Pancreas (tissue), 10 donors: ENCODE measurements around the gene KIF16B. TPM values are rescaled to one million over a fixed set of nuclear protein-coding genes. Genes with fewer than 3 reads are reported as not detected.

Source experiments
- ATAC-seq, 4 donors: fragments of 200-7000 bp; cut with Tn5 transposase; one replicate each; pipeline versions ENCODE4 v1.8.0 to v1.9.1; 2020; ENCODE audit warnings: mild to moderate bottlenecking in 4 of 4, moderate library complexity in 4 of 4
- DNase-seq, 6 donors: peaks; one replicate each; pipeline ENCODE4 v3.0.0-alpha.2; 2020
- FAIRE-seq: peaks from 2 replicates; lab custom pipeline; 2012; peaks lifted over from hg19 to GRCh38; lab: Jason Lieb, UNC
- H3K27ac ChIP-seq, 4 donors: fragments of 200-600 bp; sonication (generic); 1 replicate in 3 of 4; 2 replicates in 1 of 4; pipeline versions ENCODE4 v1.5.0 to v1.8.0; 2020
- H3K27me3 ChIP-seq, 4 donors: fragments of 200-600 bp; one replicate each; pipeline ENCODE4 v1.8.0; 2021
- H3K36me3 ChIP-seq, 3 donors: fragments of 200-600 bp; sonication (generic) in 1 of 3; one replicate each; pipeline versions ENCODE4 v1.5.0 to v1.8.0; 2020 to 2021
- H3K4me1 ChIP-seq, 3 donors: fragments of 200-600 bp; one replicate each; pipeline ENCODE4 v1.8.0; 2021
- H3K4me3 ChIP-seq, 4 donors: fragments of 200-600 bp; sonication (generic) in 2 of 4; one replicate each; pipeline versions ENCODE4 v1.5.0 to v1.8.0; 2020 to 2021
- H3K9me3 ChIP-seq, 4 donors: fragments of 200-600 bp; one replicate each; pipeline ENCODE4 v1.8.0; 2021
- CTCF ChIP-seq, 4 donors: fragments of 200-600 bp; sonication (generic) in 3 of 4; IDR thresholded peaks; one replicate each; pipeline versions ENCODE4 v1.5.0 to v1.8.0; 2021; ENCODE audit warnings: antibody characterized with exemption in 4 of 4
- WGBS, 2 donors: extraction: QIAGEN DNeasy Blood & Tissue Kit; methylation state at CpG; one replicate each; pipeline ENCODE4 v1.1.7; 2013; 5-methylcytosine and 5-hydroxymethylcytosine counted together
- intact Hi-C, 3 donors: fragments of 100-400 bp; cut with DNase I; formaldehyde crosslinking; loops; one replicate each; pipeline versions ENCODE4 v1.11.1 to v1.14.2; 2022
- polyA plus RNA-seq, 2 donors: library from polyadenylated mRNA; stranded (reverse); fragments of 200-250 nt; gene quantifications; one replicate each; pipeline ENCODE4 v1.2.3, GENCODE V29; 2013
- total RNA-seq, 6 donors: library from RNA; stranded (reverse); fragmentation: NEBNext Ultra II Directional in 4 of 6; extraction: Animal tissue kit (Norgen Biotek cat#: 25700) in 4 of 6; gene quantifications; one replicate each; pipeline versions ENCODE4 v1.2.1 to v1.2.4, GENCODE V29; 2021 to 2023
- donor health status: healthy with polysubstance abuse.
- donor health status: DM: no; HTN: no; CAD: no; lungs with moderate emphysema.
- donor health status: DM: no; HTN: no; CAD: no.
- donor health status: control.
- donor health status: control.
- donor health status: Bipolar disorder and iron deficiency.
- donor health status: DM: yes; HTN: yes; CAD: no.
- donor health status: DM: no; HTN: no; CAD: no.
- donor health status: DM: no; HTN: no; CAD: no.
- donor health status: DM: yes; HTN: yes; CAD: no.

Gene KIF16B
- total and polyA plus RNA-seq, 8 donors: 4.4 to 12.2 (median 7.3) TPM

DNA sequence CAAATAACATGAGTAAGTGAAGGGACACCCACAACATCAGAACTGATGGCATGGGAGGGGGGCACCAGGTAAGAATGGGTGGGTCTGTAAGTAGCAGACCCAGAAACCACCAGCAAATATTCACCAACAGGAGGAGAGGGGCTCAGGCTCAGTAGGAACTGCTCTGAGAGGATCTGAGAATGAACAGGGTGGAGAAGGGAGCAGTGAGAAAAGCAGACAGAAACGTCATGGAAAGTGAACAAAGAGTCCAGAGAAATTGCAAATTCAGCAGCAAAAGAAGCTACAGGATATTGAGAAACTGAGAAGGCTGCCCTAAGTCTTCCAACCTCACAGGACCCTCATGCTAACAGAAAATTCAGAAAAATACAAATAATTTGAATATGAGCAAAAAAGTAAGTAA is 121.3 kb downstream of the KIF16B start:
- no peak for DNase-seq
- peak overlapping the region in 1 of 4 donors; percentile 2 for H3K27ac ChIP-seq
- peak in 2 of 4 donors; percentile 37 to 59 for ATAC-seq

DNA sequence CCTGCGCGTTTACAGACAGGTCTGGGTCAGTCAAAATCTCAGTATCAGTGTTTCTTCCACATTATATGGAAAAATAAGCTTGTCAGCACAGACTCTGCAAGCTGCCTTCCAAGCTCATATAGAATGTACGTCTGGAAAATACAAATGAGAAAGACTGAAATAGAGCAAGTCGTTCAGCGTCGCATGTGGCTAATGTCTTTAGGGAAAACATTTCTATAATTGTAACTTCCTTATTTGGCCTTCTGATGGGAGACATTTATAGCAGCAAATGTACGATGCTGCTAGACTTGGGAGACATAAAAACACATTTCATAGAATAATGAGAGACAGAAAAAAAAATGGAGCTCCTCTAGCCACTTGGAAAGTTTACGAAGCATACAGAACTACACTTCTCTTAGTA is 122.2 kb downstream of the KIF16B start:
- intact Hi-C loops: no loop called here
- FAIRE-seq: no peak

More for the DNA sequence above, 121.3 kb downstream of the KIF16B start:
- intact Hi-C loops: no loop called here
- H3K36me3 ChIP-seq: no peaks in the 10 kb centered on the region
- no peaks in the 10 kb centered on the region for H3K4me1 ChIP-seq
- no peak for FAIRE-seq
- H3K27me3 ChIP-seq: no peaks in the 10 kb centered on the region
- 68 to 85% methylated on average over 1 of the region's 1 CpG for WGBS, 2 donors
- no peaks in the 10 kb centered on the region for H3K9me3 ChIP-seq
- no peak overlapping the region for H3K4me3 ChIP-seq
- no peak for TF ChIP-seq CTCF (IDR thresholded peaks at IDR 0.05)

GRCh38 chr20:16446991-16447390 is 126.3 kb downstream of the KIF16B start:
- TF ChIP-seq CTCF (IDR thresholded peaks at IDR 0.05): no peak
- Histone ChIP-seq H3K9me3 (no peaks in the 10 kb centered on the region), H3K36me3 (no peaks in the 10 kb centered on the region), H3K27me3 (no peaks in the 10 kb centered on the region), H3K4me3 (no peak overlapping the region), H3K27ac (no peak overlapping the region), H3K4me1 (no peaks in the 10 kb centered on the region)
- WGBS, 2 donors: 91 to 95% methylated on average over 3 of the region's 3 CpGs
- DNase-seq: no peak
- intact Hi-C loops: no loop called here
- ATAC-seq: no peak
- FAIRE-seq: no peak

More for the DNA sequence above, 122.2 kb downstream of the KIF16B start:
- Histone ChIP-seq H3K27ac (no peak overlapping the region), H3K27me3 (no peaks in the 10 kb centered on the region), H3K4me1 (no peaks in the 10 kb centered on the region), H3K36me3 (no peaks in the 10 kb centered on the region), H3K9me3 (no peaks in the 10 kb centered on the region), H3K4me3 (no peak overlapping the region)
- TF ChIP-seq CTCF (IDR thresholded peaks at IDR 0.05): no peak
- no peak for DNase-seq
- ATAC-seq: no peak
- WGBS, 2 donors: 90 to 91% methylated on average over 8 of the region's 8 CpGs

DNA sequence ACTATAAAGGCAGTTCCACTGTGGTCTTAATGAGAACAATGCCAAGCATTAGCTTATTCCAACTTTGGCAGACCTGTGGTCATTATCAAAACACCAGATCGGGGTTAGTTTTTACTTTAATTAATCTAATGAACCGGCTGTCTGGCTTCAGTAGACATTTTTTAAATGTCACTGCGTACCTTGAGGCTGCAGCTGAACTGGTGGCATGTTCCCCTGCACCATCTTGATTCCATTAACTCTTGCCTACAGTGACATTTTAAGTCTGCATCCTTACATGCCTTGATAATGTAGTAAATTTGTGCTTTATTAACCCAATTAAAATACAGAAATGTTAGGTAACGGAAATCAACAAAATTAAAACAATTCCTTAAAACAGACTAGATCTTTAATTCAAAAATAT is 127.0 kb downstream of the KIF16B start:
- Histone ChIP-seq H3K9me3 (no peaks in the 10 kb centered on the region), H3K36me3 (no peaks in the 10 kb centered on the region), H3K4me3 (no peak overlapping the region), H3K27me3 (no peaks in the 10 kb centered on the region), H3K4me1 (no peaks in the 10 kb centered on the region), H3K27ac (no peak overlapping the region)
- 88 to 89% methylated on average over 4 of the region's 4 CpGs for WGBS, 2 donors
- no peak for FAIRE-seq
- no peak for DNase-seq
- ATAC-seq: no peak
- intact Hi-C loops: no loop called here
- TF ChIP-seq CTCF (IDR thresholded peaks at IDR 0.05): no peak

GRCh38 chr20:16445482-16445881 is 127.8 kb downstream of the KIF16B start:
- no peaks in the 10 kb centered on the region for H3K4me1 ChIP-seq
- DNase-seq: no peak
- no peak for TF ChIP-seq CTCF (IDR thresholded peaks at IDR 0.05)
- no peak overlapping the region for H3K4me3 ChIP-seq
- H3K9me3 ChIP-seq: no peaks in the 10 kb centered on the region
- FAIRE-seq: no peak
- no peaks in the 10 kb centered on the region for H3K27me3 ChIP-seq
- ATAC-seq: no peak
- H3K36me3 ChIP-seq: no peaks in the 10 kb centered on the region
- intact Hi-C loops: no loop called here
- WGBS, 2 donors: 90 to 95% methylated on average over 3 of the region's 3 CpGs
- no peak overlapping the region for H3K27ac ChIP-seq
